Cerebellar nuclear complex (tissue), 1 donor: ENCODE results near the gene APRT.
"Not testable (repeated sequence)": the region's sequence is repeated elsewhere in the genome, so short reads cannot be mapped to it uniquely, and the experiment has no call there.

Experiments used
- DNase-seq, 2 experiments: peaks; one replicate each; lab custom pipeline; 2025; lab: John Stamatoyannopoulos, UW

Gene APRT

DNA sequence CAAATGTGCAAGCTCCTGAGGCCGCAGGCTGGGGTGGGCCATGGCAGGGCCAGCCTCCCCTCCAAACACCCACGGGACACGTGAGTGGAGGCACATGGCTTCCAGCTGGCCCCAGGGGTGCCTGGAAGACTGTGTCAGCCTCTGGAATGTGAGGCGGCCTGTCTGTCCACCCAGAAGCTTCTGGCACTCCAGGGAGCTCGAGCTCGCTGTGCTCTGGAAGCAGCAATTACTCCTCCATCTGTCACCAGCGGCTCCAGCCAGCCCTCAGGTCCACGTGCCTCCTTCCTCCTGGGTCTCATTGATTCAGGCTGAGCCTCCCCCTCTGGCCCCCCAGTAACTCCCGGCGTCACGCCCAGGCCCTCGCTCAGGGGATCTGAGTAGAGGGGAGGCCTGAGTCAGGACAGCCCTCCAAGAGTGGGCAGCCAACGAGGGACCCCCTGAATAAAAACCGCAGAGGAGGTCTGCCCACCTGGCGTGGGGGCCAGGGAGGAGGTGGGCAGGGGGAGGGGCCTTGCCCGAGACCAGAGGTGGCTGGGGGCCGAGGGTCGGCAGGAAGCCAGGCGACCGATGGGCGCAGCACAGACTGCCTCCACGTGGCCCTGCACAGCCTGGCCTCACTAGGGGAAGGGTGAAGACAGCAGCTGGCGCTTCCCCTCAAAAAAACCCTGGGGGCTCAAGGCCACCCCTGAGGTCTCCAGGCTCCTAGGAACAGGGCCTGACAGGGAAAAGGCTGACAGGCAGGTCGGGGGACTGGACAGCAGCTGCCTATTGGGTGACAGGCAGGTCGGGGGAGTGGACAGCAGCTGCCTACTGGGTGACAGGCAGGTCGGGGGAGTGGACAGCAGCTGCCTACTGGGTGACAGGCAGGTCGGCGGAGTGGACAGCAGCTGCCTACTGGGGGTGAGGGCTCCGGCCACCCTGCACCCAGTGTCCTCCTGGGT is 38.6 kb downstream of the APRT start:
- DNase-seq = peak in 1 of 2 experiments; percentile 45

- not testable (repeated sequence) for DNase-seq
Measured at GRCh38 chr16:88771781-88772180, 39.9 kb downstream of the APRT start.

GRCh38 chr16:88771294-88771772 is 40.4 kb downstream of the APRT start:
- no peak for DNase-seq

- DNase-seq = no peak
Measured at GRCh38 chr16:88770461-88771293, 41.1 kb downstream of the APRT start.

DNA sequence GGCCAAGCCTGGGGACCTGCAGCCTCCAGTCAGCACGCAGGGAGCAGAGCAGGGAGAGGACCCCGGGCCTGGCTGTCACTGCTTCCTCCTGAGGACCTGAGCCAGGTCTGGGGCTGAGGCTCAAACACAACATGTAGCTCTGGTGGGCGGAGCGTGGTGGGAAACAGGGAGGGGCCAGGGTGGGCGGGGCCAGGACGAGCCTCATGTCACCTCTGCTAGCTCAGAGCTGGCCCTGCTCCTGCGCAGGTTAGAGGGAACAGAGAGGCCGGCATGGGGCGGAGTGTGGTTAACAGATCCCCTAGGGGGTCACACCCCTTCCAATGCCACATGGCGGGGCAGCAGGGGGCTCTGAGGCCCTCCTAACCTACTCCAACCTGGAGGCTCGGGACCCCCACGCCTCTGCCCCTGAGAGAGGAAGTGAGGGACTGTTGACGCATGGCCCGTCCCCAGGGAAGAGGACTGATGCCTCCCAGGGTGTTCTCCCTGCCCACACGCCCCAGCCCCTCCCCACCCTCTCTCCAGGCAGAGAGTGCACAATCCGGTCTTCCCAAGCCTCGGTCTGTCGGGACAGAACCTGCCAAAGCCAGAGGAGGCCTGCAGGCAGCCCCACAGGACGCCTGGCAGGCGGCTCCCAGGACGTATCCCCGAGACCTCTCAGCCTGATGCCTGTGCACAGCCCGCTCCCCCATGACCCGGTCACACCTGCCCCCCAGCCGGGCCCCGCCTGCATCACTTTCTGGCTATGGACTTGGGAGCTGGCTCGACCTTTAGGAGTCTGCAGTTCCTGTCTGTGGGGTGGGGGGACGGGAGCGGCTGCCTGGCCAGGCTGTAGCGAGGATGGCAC is 41.9 kb downstream of the APRT start:
- DNase-seq = no peak

GRCh38 chr16:88768071-88768783 is 43.5 kb downstream of the APRT start:
- DNase-seq = no peak

DNA sequence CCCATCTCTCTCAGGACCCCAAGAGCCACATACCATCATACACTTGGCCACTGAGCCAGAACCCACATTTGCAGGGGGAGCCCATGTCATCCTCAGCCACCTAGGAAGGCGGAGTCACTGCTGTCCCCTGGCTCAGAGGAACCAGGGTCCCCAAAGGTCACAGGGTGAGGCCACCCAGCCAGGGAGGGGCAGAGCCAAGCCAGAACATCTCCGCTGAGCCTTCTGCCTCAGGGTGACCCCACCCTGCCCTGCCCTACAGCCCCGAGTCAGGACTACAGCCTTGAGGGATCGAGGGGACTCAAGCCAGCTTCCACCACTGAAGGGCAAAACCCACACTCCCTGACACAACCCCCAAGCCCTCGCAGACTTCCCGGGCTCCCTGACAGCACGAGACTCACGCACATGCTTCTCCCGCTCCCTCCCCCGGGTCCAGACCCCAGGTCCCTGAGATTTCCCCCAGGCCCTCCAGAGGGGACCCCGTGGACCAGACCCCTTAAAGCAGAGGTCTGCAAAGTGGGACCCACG is 44.1 kb downstream of the APRT start:
- DNase-seq = no peak

DNA sequence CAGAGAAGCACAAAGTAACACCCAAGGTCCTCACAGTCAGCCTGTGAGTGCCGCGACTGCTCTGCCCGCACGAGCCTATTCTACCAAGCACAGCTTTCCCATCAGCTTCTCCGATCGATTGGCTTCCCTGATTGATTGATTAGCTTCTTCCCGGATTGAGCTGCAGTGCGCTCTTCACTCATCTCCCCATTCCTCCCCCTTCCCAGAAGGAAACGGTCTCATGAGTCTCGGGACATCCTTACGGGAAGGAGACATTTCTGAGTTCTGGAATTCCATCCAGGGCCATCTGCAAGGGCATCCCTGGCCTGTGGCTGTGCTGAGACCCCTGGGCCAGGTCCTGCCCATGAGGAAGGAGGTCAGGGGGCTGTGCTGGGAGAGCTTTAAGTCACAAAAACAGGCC is 44.8 kb downstream of the APRT start:
- no peak for DNase-seq

DNA sequence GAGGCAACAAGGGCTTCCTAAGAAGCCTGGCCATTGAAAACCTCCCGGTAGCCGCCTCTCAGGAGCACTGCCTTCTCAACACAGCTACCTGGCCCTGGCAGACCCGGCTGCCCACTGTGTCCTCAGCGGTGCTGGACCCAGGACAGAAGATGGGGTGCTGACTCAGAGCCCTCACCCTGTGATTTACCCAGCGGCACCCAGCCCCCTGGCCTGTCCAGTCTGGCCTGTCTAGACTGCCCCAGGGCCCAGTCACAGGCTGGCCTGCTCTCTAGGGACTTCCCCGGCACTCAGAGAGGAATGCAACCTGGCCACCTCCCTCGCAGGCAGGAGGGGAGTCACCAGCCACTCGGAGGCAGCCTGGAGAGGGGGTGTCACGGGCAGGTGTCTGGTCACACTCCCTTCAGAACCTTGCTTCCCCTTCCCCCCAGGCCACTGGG is 46.8 kb downstream of the APRT start:
- no peak for DNase-seq

DNA sequence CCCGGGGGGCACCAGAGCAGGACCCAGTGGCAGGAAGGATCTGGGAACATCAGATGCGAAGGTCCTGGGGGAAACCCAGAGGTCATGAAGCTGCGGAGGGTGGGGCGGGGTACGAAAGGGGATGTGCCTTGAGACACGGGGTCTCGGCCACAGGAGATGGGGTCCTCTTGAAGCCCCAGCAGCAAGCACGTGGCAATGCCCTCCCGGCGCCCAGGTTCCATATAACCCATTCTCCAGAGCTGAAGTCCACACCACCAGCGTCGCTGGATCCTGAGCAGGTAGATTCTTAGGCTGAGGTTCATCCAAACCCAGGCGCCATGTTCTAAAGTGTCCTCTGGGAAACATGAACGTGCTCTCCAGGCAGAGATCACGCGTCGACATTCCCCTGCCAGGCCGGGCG is 47.6 kb downstream of the APRT start:
- DNase-seq = no peak

DNA sequence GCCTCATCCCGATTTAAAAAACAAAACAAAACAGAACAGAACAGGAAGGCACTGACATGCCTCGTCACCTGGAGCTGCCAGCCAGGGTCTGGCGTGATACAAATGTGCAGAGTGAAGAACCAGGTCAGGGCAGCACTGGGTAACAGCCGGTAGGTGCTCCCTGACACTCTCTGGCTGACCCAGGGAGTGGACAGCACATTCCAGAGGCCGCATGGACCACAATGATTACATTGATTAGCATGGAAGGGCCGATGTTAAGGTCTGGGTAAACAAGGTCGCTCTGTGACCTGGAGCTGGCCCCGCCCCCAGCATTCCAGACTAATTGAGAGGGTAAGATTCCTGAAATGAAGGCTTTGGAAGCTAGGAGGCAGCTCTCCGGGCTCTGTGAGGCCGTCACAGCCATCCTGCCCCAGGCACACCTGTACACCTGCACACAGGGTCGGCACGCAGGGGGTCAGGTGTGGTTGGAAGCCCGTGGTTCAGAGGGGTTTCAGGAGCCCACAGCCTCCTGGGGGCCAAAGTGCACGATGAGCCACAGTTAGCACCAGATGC is 48.1 kb downstream of the APRT start:
- DNase-seq = no peak

DNA sequence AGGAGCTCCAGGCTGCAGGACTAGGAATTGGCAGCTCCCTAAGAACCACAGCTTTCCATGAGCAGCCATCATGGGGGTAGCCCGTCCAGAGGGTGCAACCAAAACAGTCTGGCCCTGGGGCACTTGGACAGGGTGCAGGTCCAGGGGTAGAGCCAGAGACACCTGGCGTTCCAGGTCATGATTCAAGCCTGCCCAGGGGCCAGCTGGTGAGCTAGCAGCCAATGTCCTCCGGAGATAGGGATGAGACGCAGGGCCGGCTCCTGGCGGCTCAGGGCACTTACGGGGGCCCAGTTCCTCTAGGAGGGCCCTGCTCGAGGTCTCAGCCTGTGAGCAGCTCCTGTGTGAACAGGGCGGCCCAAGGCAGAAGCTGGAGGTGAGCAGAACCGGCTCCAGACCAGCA is 48.8 kb downstream of the APRT start:
- DNase-seq = no peak

GRCh38 chr16:88762258-88762870 is 49.4 kb downstream of the APRT start:
- DNase-seq = no peak

DNA sequence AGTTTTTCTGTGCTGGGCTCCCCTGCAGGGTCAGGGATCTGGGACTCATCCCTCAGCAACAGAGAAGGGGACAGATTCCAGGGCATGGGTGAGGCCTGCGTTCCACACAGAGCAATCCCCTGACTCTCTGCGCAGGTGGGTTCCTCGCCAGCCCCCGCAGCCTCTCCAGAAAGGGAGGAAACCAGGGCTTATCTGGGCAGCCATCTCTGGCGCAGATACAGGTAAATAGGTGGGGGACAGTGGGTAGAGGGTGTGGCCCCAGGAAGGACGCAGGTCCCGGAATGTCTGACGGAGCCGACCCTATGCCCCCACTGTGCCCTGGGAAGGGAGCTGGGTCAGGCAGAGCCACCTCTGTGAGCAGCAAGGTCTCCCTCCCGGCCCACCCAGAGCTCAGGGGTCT is 49.9 kb downstream of the APRT start:
- DNase-seq = no peak

GRCh38 chr16:88761143-88761534 is 50.6 kb downstream of the APRT start:
- DNase-seq = no peak

- DNase-seq = no peak
Measured at GRCh38 chr16:88760424-88761142, 51.1 kb downstream of the APRT start.

DNA sequence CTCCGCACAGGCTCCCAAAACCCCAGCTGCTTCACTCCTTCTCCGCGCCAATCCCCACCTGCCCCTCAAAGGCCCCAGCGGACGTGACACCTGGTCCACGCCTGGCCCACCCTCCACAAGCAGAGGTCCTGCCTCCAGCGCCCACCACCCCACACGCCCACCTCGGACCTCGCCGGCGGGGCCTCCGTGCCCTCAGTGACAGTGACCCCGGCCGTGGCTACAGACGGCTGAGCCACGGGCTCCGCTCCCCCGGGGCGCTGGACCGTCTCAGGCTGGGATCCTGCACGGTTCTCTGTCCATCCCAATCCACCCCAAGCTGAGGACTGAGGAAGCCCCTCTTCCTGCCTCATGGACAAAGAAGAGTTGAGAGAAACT is 51.8 kb downstream of the APRT start:
- no peak for DNase-seq
